H1 (cell line): ENCODE measurements around the gene ZRANB3. TPM values are rescaled to one million over a fixed set of nuclear protein-coding genes. Genes with fewer than 3 reads are reported as not detected.

Experiments used
- CTCF ChIA-PET: fragments of 300-600 bp; sonication (Branson Sonifier 250); formaldehyde crosslinking; loops from one replicate; lab custom pipeline; 2021; ENCODE audit not compliant: partially characterized antibody; lab: Charles Lee
- POLR2A ChIA-PET: fragments of 300-600 bp; sonication (Branson Sonifier 250); formaldehyde crosslinking; loops from one replicate; lab custom pipeline; 2021; ENCODE audit warnings: inconsistent platforms; ENCODE audit not compliant: partially characterized antibody; lab: Charles Lee
- DNase-seq, 2 experiments: peaks; one replicate each; pipeline versions ENCODE4 v3.0.0 to v3.0.0-alpha.2; 2010 to 2022; ENCODE audit warnings: low spot score in 2 of 2, low read depth in 1 of 2, mixed read lengths in 1 of 2
- FAIRE-seq: peaks from 2 replicates; lab custom pipeline; 2011; peaks lifted over from hg19 to GRCh38; lab: Jason Lieb, UNC
- H2AFZ ChIP-seq: 2 replicates; pipeline ENCODE4 v1.8.1; 2012; ENCODE audit warnings: low read length, inconsistent platforms
- H2AK5ac ChIP-seq: 2 replicates; pipeline ENCODE4 v1.6.1; 2013; ENCODE audit warnings: low read depth, low read length
- H2BK120ac ChIP-seq: replicated peaks from 2 replicates; pipeline ENCODE3; 2013; ENCODE audit warnings: low read depth, low read length, inconsistent platforms
- H2BK12ac ChIP-seq: 2 replicates; pipeline ENCODE4 v1.6.1; 2013; ENCODE audit warnings: low read depth, low read length
- H2BK15ac ChIP-seq: 2 replicates; pipeline ENCODE4 v1.6.1; 2013; ENCODE audit warnings: low read length
- H2BK20ac ChIP-seq: 2 replicates; pipeline ENCODE4 v1.6.1; 2013; ENCODE audit warnings: low read length
- H2BK5ac ChIP-seq: 2 replicates; pipeline ENCODE4 v1.6.1; 2013; ENCODE audit warnings: low read depth, low read length
- H3K14ac ChIP-seq: 2 replicates; pipeline ENCODE4 v1.6.1; 2013; ENCODE audit warnings: inconsistent platforms; ENCODE audit not compliant: insufficient read length
- H3K18ac ChIP-seq: 2 replicates; pipeline ENCODE4 v1.6.1; 2013; ENCODE audit warnings: low read length; ENCODE audit errors: extremely low read depth
- H3K23ac ChIP-seq: 2 replicates; pipeline ENCODE4 v1.6.1; 2013; ENCODE audit warnings: inconsistent platforms; ENCODE audit not compliant: insufficient read length
- H3K23me2 ChIP-seq: 2 replicates; pipeline ENCODE4 v1.6.1; 2013; ENCODE audit warnings: low read depth, low read length
- H3K27ac ChIP-seq: 2 replicates; pipeline ENCODE4 v1.6.1; 2011; ENCODE audit warnings: low read depth, low read length, inconsistent platforms
- H3K27me3 ChIP-seq, 4 experiments: replicated peaks in 1 of 4; 1 replicate in 1 of 4; 2 replicates in 3 of 4; pipeline versions ENCODE4 v1.6.1 to v1.8.1; 2011 to 2013; ENCODE audit warnings: low read length in 3 of 4, mild to moderate bottlenecking in 3 of 4, inconsistent platforms in 2 of 4, mixed read lengths in 2 of 4, moderate library complexity in 1 of 4; ENCODE audit not compliant: control insufficient read depth in 3 of 4, insufficient read depth in 3 of 4; ENCODE audit errors: extremely low read depth in 1 of 4
- H3K36me3 ChIP-seq, 4 experiments: 2 replicates each; pipeline versions ENCODE4 v1.6.1 to v1.8.1; 2011 to 2013; ENCODE audit warnings: mild to moderate bottlenecking in 4 of 4, low read length in 3 of 4, moderate library complexity in 2 of 4, control low read depth in 1 of 4, inconsistent platforms in 1 of 4; ENCODE audit not compliant: insufficient read depth in 4 of 4, control insufficient read depth in 2 of 4
- H3K4ac ChIP-seq: replicated peaks from 2 replicates; pipeline ENCODE3; 2013; ENCODE audit warnings: low read length, low read depth, mixed read lengths, inconsistent platforms; ENCODE audit not compliant: insufficient read length
- H3K4me1 ChIP-seq, 4 experiments: replicated peaks in 1 of 4; 1 replicate in 1 of 4; 2 replicates in 3 of 4; pipeline versions ENCODE4 v1.6.1 to v1.8.1; 2011 to 2013; ENCODE audit warnings: low read length in 3 of 4, inconsistent platforms in 2 of 4, mixed read lengths in 1 of 4; ENCODE audit not compliant: insufficient read depth in 4 of 4, control insufficient read depth in 3 of 4
- H3K4me2 ChIP-seq, 2 experiments: 2 replicates each; pipeline versions ENCODE4 v1.6.1 to v1.8.1; 2011 to 2013; ENCODE audit warnings: low read depth in 2 of 2, low read length in 2 of 2, control low read depth in 1 of 2, inconsistent platforms in 1 of 2, mild to moderate bottlenecking in 1 of 2; ENCODE audit not compliant: insufficient read depth in 1 of 2
- H3K4me3 ChIP-seq, 4 experiments: fragments of 200-600, 300-600 bp in 1 of 4; sonication (generic), shearing (Covaris generic), sonication (Bioruptor Twin) in 1 of 4; 2 replicates each; pipeline versions ENCODE4 v1.5.1 to v1.8.1; 2011 to 2016; ENCODE audit warnings: low read length in 4 of 4, low read depth in 3 of 4, control low read depth in 2 of 4, inconsistent platforms in 2 of 4, mild to moderate bottlenecking in 2 of 4, mixed read lengths in 1 of 4, moderate library complexity in 1 of 4; ENCODE audit not compliant: insufficient read depth in 2 of 4; ENCODE audit errors: extremely low read depth in 1 of 4
- H3K56ac ChIP-seq: replicated peaks from 2 replicates; pipeline ENCODE3; 2013; ENCODE audit warnings: low read depth, mild to moderate bottlenecking, mixed read lengths, low read length, inconsistent platforms; ENCODE audit not compliant: insufficient read length
- H3K79me1 ChIP-seq: 2 replicates; pipeline ENCODE4 v1.6.1; 2013; ENCODE audit warnings: low read depth, low read length, control low read depth
- H3K79me2 ChIP-seq, 2 experiments: 2 replicates each; pipeline versions ENCODE4 v1.6.1 to v1.8.1; 2012 to 2013; ENCODE audit warnings: low read length in 2 of 2, mild to moderate bottlenecking in 2 of 2, inconsistent platforms in 1 of 2; ENCODE audit not compliant: insufficient read depth in 2 of 2, control insufficient read depth in 1 of 2
- H3K9ac ChIP-seq, 4 experiments: replicated peaks in 1 of 4; 1 replicate in 1 of 4; 2 replicates in 3 of 4; pipeline versions ENCODE4 v1.6.1 to v1.8.1; 2011 to 2013; ENCODE audit warnings: low read depth in 3 of 4, low read length in 3 of 4, control low read depth in 2 of 4, mild to moderate bottlenecking in 2 of 4, moderate library complexity in 2 of 4, inconsistent platforms in 1 of 4; ENCODE audit errors: extremely low read depth in 1 of 4
- H3K9me3 ChIP-seq, 2 experiments: 2 replicates each; pipeline versions ENCODE4 v1.6.1 to v1.8.1; 2012 to 2013; ENCODE audit warnings: mild to moderate bottlenecking in 2 of 2, moderate library complexity in 2 of 2, control low read depth in 1 of 2, inconsistent platforms in 1 of 2, low read depth in 1 of 2, low read length in 1 of 2, mixed read lengths in 1 of 2; ENCODE audit not compliant: insufficient read depth in 2 of 2
- H4K20me1 ChIP-seq, 2 experiments: replicated peaks in 1 of 2; 2 replicates each; pipeline versions ENCODE3 to v1.8.1; 2011 to 2013; ENCODE audit warnings: inconsistent platforms in 2 of 2, low read length in 2 of 2, mild to moderate bottlenecking in 1 of 2; ENCODE audit not compliant: insufficient read depth in 2 of 2, control insufficient read depth in 1 of 2
- H4K5ac ChIP-seq: 2 replicates; pipeline ENCODE4 v1.6.1; 2013; ENCODE audit warnings: low read length, low read depth, mixed read lengths, inconsistent platforms; ENCODE audit not compliant: insufficient read length
- H4K8ac ChIP-seq: 2 replicates; pipeline ENCODE4 v1.8.0; 2013; ENCODE audit warnings: mild to moderate bottlenecking, moderate library complexity, low read length, inconsistent platforms; ENCODE audit not compliant: insufficient read depth; ENCODE audit errors: extremely low read depth
- H4K91ac ChIP-seq: replicated peaks from 2 replicates; pipeline ENCODE3; 2013; ENCODE audit warnings: low read length, mixed read lengths, inconsistent platforms; ENCODE audit not compliant: insufficient read length
- CBX8 ChIP-seq: fragments of 300-800, 300-1000 bp; sonication (generic); IDR thresholded peaks from 2 replicates; pipeline ENCODE4 v1.7.1; 2016; ENCODE audit warnings: low read depth, low read length, borderline replicate concordance
- HDAC6 ChIP-seq: IDR thresholded peaks from one replicate; pipeline ENCODE4 v1.7.1; 2012; ENCODE audit warnings: low read depth, mild to moderate bottlenecking, inconsistent platforms, low read length, moderate library complexity
- RBBP5 ChIP-seq: IDR thresholded peaks from 2 replicates; pipeline ENCODE4 v1.7.1; 2012; ENCODE audit warnings: low read depth, mild to moderate bottlenecking, inconsistent platforms, low read length, moderate library complexity, borderline replicate concordance
- whole genome bisulfite sequencing, 2 experiments: shearing (Covaris generic) in 1 of 2; methylation state at CpG; one replicate each; pipeline versions ENCODE4 v1.1.6 to v1.1.7; 2013 to 2015; ENCODE audit warnings: low lambda C conversion rate in 2 of 2, mixed read lengths in 2 of 2, inconsistent platforms in 1 of 2, low coverage in 1 of 2, missing lambda C conversion rate in 1 of 2; ENCODE audit not compliant: insufficient replicate concordance in 2 of 2, insufficient coverage in 1 of 2, insufficient read length in 1 of 2; ENCODE audit errors: extremely low coverage in 1 of 2, missing lambda C conversion rate in 1 of 2; 5-methylcytosine and 5-hydroxymethylcytosine counted together
- polyA plus RNA-seq, 7 experiments: library from polyadenylated mRNA; depleted of rRNA in 3 of 7; stranded (reverse) in 5 of 7; unstranded in 2 of 7; fragments of >200 nt in 5 of 7; fragments of 200-250 nt in 2 of 7; gene quantifications; 1 replicate in 5 of 7; 2 replicates in 1 of 7; 4 replicates in 1 of 7; pipeline versions ENCODE4 v1.2.1 to v1.2.3, GENCODE V29; 2011 to 2013; ENCODE audit warnings: missing spikeins in 2 of 7, mixed read lengths in 2 of 7
- total RNA-seq: library from RNA; stranded (reverse); fragmentation: NEBNext Ultra II Directional; extraction: Animal tissue kit (Norgen Biotek cat#: 25700); gene quantifications from 2 replicates; pipeline ENCODE4 v1.2.1, GENCODE V29; 2021
- TF ChIP-seq, protein P1 (sequence below): IDR thresholded peaks from 2 replicates; pipeline ENCODE4 v1.6.1; 2012; ENCODE audit warnings: inconsistent platforms

Gene ZRANB3
- total and polyA plus RNA-seq, 2 of the 8 experiments (the other 6 are each of a cell fraction or from before 2014, with no cell fraction given), result 4.5 to 19.3 TPM

DNA sequence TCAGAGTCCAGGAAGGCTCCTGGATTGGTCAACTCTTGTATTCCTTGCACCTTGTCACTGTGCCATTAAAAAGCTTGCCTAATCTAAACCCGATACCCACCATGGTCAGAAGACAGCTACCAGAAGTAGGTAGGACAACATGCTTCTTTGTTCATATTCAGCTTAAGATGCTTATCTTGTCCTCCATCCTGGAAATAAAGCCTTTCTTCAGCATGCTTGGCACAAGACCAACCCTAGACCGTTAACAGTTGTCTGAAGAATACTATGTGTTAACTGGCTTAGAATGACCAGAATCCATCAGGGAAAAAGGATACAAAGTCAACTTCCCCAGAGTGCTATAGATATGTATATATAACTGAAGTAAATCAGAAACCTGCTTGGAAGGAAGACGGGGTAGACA is 193.9 kb downstream of the ZRANB3 start:
- Histone ChIP-seq H2AK5ac (no peak overlapping the region), H4K91ac (no peak overlapping the region)
- FAIRE-seq, result no peak

More for the DNA sequence above, 193.9 kb downstream of the ZRANB3 start:
- Histone ChIP-seq H3K4me1 (no peaks in the 10 kb centered on the region), H3K4me2 (no peak overlapping the region), H3K9ac (no peak overlapping the region), H3K79me2 (no peaks in the 10 kb centered on the region), H3K27ac (no peak overlapping the region), H4K8ac (no peak overlapping the region), H3K56ac (no peak overlapping the region), H3K23me2 (no peaks in the 10 kb centered on the region), H2BK120ac (no peak overlapping the region), H2BK20ac (no peak overlapping the region), H3K9me3 (peaks cover 0 to 10% of the 10 kb centered on the region in 2 experiments; a peak in 1 of 4 replicates), H3K23ac (no peak overlapping the region), H2AFZ (no peak overlapping the region), H3K79me1 (no peaks in the 10 kb centered on the region), H2BK5ac (no peak overlapping the region), H3K14ac (no peak overlapping the region), H3K36me3 (peaks cover 0 to 3% (median 0%) of the 10 kb centered on the region in 4 experiments; a peak in 1 of 8 replicates), H3K27me3 (no peaks in the 10 kb centered on the region), H3K4me3 (no peak overlapping the region), H2BK12ac (no peak overlapping the region), H3K18ac (no peak overlapping the region), H3K4ac (no peak overlapping the region), H4K20me1 (no peaks in the 10 kb centered on the region), H4K5ac (no peak overlapping the region), H2BK15ac (no peak overlapping the region)
- CTCF ChIA-PET, result no interaction called here
- POLR2A ChIA-PET, result no interaction called here
- DNase-seq, result no peak
- 91% methylated on average over 3 of the region's 3 CpGs; no CpG with 5 or more reads in 1 of the 2 experiments for WGBS, 2 experiments
- TF ChIP-seq CBX8, result no peak
- TF ChIP-seq, protein P1, sequence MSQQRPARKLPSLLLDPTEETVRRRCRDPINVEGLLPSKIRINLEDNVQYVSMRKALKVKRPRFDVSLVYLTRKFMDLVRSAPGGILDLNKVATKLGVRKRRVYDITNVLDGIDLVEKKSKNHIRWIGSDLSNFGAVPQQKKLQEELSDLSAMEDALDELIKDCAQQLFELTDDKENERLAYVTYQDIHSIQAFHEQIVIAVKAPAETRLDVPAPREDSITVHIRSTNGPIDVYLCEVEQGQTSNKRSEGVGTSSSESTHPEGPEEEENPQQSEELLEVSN, result no peak
- no peak for TF ChIP-seq HDAC6
- no peak for TF ChIP-seq RBBP5
